Activated naive CD4-positive, alpha-beta T cell (primary cell): ENCODE results near the gene RRAS.

ENCODE experiments used
- DNase-seq, 4 experiments: peaks; one replicate each; lab custom pipeline; 2025; lab: John Stamatoyannopoulos, UW

The RRAS gene

DNA sequence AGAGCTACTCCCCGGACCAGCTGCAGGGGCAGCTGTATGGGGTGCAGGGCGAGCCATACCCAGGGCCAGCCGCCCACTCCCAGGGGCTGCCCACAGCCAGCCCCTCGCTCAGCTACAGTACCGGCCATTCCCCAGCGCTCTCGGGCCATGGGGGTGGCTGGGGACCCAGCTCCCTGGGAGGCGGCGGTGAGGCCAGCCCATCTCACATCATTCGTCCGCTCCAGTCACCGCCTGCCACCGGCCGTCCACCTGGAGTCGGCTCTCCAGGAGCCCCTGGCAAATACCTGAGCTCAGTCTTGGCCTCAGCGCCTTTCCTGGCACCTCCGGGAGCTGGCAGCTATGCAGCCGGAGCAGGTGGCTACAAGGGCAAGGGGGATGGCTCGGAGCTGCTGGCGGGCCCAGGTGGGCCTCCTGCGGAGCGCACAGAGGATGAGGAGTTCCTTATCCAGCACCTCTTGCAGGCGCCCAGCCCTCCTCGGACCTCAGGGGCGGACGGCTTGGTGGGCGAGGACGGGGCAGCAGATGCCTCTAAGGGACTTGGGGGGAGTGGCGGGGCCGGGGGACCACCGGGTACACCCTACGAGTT, 44.0 kb downstream of the RRAS start:
- DNase-seq, result no peak

DNA sequence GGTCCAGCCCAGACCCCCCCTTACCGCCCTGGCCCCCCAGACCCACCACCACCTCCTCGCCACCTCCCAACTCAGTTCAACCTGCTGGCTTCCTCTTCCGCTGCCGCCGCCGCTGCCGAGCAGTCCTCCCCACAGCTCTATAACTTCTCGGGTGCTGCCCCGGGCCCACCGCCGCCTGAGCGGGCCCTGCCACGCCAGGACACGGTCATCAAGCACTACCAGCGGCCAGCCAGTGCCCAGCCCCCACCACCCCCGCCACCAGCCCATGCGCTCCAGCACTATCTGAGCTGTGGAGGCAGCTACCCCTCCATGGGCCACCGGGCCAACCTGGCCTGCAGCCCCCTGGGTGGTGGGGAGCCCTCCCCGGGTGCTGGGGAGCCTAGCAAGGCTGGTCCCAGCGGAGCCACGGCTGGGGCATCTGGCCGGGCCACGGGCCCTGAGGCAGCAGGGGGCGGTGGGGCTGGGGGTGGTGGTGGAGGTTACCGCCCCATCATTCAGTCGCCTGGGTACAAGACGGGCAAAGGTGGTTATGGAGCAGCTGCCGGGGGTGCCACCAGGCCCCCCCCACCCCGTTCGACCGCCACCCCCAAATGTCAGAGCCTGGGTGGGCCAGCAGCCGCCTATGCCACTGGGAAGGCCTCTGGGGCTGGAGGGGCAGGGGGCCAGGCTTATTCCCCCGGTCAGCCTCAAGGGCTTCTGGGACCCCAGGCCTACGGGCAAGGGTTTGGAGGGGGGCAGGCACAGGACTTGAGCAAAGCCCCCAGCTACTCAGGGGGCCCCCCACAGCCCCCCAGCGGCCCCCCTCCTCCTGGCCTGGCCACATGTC, 44.7 kb downstream of the RRAS start:
- DNase-seq, result no peak

- DNase-seq, result no peak
Measured at GRCh38 chr19:49594157-49594992, 45.6 kb downstream of the RRAS start.

DNA sequence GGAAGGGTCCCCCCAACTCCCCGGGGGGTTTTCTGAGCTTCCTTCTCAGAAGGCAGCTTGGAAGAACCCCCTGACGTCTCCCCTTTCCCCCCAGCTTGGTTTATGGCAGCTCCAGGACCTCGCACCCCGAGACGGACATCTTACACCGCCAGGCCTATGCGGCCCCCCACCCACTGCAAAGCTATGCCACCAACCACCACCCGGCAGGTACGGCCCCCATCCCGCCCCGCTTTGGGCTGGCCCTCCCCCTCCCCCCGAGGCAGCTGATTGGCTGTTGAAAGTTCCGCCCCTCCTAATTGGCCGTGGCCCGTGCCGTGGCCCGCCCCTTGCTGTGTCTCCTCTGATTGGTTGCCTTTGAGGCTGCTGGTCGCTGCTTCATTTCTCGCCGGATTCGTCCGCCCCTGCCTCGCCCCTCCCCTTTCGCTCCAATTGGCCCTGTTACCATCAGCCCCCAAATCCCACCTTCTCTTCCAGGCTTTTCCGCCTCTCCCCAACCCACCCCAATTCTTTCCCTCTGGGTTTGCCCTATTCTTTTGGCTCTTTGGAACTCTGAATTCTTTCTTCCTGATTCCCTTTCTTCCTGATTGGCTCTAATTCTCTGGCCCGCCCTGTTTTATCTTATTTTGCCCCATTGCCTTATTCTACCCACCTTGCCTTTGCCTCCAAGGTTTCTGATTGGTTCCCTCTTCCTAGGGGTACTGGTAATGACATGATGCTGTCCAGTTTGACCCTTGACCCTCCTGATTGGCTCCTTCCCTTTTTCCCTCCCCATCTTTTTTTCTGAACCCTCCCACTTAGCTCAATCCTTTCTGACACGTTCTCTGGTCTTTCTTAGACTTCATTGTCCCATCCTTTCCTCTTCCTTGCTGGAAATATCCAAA, 46.5 kb downstream of the RRAS start:
- DNase-seq, result peak; percentile 75 to 86 (median 83)

- no peak for DNase-seq
Measured at GRCh38 chr19:49592486-49593232, 47.3 kb downstream of the RRAS start.

DNA sequence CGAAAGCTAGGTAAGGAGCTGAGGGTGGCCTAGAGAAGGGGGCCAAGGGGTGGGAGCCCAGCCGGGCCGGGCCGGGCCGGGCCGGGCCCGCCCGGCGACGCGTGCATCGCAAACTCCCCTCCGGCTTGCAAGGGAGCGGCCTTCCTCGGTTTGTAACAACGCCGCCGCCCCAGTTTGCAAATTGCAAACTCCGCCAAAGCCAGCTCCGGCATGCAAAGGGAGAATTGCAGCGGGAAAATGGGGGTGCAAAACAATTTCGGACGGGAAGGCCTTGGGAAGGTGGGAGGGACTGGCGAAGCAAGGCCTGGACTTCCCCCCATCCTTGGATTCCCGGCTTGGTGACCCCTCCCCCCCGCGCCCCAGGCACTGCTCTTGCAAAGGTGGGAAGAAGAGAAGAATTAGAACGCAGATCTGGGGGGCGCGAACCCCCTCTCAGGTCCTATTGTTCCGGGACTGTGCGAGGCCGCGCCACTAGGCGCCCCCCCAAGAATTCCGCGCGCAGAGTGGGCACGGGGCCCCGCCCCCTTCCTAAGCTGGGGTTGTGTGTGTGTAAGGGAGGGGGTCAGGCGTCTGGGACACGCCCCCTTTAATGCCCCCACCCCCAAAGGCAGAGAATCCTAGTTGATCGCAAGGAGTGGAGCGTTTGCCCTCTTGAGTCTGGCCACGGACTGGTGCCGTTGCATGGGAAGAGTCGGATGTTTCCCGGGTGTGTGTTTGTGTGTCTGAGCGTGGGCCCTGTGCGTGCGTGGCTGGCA, 48.0 kb downstream of the RRAS start:
- peak in 3 of 4 experiments; percentile 30 to 43 (median 41) for DNase-seq

GRCh38 chr19:49590971-49591730, 48.8 kb downstream of the RRAS start, which contains the start of gene PRR12:
Gene PRR12, plus strand, starts transcription at chr19:49591182. Its CDS starts 473 bp downstream, at chr19:49591655.
- peak; percentile 29 to 59 (median 40) for DNase-seq

GRCh38 chr19:49590071-49590970, 49.6 kb downstream of the RRAS start:
- DNase-seq, result peak; percentile 64 to 93 (median 83)

- DNase-seq, result no peak
Measured at GRCh38 chr19:49589502-49589905, 50.4 kb downstream of the RRAS start.

- DNase-seq, result no peak
Measured at GRCh38 chr19:49588365-49589122, 51.4 kb downstream of the RRAS start.

DNA sequence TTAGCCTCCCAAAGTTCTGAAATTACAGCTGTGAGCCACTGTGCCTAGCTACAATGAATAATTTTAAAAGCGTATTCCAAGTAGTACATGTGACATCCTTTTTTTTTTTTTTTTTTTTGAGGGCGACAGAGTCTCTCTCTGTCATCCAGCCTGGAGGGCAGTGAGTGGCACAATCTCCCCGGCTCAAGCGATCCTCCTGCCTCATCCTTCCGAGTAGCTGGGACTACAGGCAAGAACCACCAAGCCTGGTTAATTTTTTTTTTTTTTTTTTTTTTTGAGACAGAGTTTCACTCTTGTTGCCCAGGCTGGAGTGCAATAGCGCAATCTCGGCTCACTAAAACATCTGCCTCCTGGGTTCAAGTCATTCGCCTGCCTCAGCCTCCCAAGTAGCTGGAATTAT, 52.7 kb downstream of the RRAS start:
- DNase-seq, result no peak
